ENCODE results near the gene DENND6B. TPM values are rescaled to one million over a fixed set of nuclear protein-coding genes. Genes with fewer than 3 reads are reported as not detected.

The DENND6B gene
- polyA plus RNA-seq, 1 donor from 2014 or later = 51.0 TPM

DNA sequence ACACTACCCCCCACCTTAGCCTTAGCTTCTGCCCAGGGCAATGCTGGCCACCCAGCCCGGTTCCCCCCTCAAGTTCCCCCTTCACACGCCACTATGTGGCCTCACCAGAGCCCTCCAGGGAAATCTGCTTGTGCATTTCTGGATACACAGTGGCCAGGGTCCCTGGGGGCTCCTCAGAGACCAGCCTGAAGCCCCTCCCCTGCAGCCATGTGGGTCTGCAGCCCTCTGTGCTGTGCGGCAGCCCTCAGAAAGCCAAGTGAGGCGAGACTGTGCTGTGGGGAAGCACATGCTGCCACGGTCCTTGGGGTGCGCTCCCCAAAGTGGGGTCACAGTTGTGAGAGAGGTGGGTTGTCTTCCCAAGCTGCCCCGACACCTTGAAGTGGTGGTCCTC, 17.2 kb downstream of the DENND6B start:
- Histone ChIP-seq H3K79me2 (replicated peaks; ENCODE audit: insufficient read depth, low read length) (peaks cover 18% of the 10 kb centered on the region), H3K4me2 (ENCODE audit: low read length) (no peak overlapping the region), H3K27ac (ENCODE audit: low read length) (no peak overlapping the region)

DNA sequence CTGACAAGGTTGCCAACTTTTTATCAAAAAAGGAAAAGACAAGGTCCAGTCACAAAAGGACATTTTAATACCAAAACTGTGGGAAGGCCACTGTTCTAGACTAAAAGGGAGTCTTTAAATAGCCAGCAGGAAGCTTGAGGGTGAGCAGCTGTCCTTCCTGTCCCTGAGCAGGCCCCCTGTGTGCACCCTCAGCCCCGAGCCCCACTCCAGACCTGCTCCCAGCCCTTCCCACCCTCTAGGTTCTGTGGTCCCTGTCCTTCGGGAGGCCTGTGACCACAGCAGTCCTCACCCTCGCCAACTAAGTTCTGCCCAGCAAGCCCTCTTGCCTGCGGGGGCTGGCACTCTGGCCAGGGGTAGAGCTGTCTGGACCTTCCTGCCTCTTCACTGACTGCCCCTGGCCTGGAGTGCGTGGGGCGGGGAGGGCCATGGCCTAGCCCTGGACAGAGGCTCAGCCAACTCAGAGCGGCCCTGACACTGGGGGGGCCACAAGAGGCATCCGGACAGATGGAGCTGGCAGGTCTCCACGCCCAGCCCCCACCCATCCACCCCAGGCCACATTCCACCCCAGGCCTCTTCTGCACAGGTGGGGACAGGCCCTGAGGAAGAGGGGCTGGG, 17.7 kb downstream of the DENND6B start:
- H2AFZ ChIP-seq (ENCODE audit: low read depth, low read length) = no peak overlapping the region
- no peak overlapping the region for H3K27ac ChIP-seq (ENCODE audit: low read length)
- no peak overlapping the region for H3K9ac ChIP-seq (ENCODE audit: low read length)
- H3K4me3 ChIP-seq (ENCODE audit: low read length) = no peak overlapping the region
- H3K4me2 ChIP-seq (ENCODE audit: low read length) = no peak overlapping the region
- TF ChIP-seq TAF1 (IDR thresholded peaks at IDR 0.05; ENCODE audit: low read depth) (no peak), MXI1 (conservative IDR thresholded peaks at IDR 0.05; ENCODE audit: poor library complexity, severe bottlenecking) (no peak), SMC3 (conservative IDR thresholded peaks at IDR 0.05; ENCODE audit: poor library complexity) (no peak), RAD21 (conservative IDR thresholded peaks at IDR 0.05) (no peak), EP300 (conservative IDR thresholded peaks at IDR 0.05; ENCODE audit: poor library complexity, severe bottlenecking) (no peak), POLR2AphosphoS5 (IDR thresholded peaks at IDR 0.05) (no peak), EZH2 (IDR thresholded peaks at IDR 0.05; ENCODE audit: borderline replicate concordance, insufficient read depth, low read length, poor library complexity, severe bottlenecking) (no peak)
- TF ChIP-seq, protein P1, sequence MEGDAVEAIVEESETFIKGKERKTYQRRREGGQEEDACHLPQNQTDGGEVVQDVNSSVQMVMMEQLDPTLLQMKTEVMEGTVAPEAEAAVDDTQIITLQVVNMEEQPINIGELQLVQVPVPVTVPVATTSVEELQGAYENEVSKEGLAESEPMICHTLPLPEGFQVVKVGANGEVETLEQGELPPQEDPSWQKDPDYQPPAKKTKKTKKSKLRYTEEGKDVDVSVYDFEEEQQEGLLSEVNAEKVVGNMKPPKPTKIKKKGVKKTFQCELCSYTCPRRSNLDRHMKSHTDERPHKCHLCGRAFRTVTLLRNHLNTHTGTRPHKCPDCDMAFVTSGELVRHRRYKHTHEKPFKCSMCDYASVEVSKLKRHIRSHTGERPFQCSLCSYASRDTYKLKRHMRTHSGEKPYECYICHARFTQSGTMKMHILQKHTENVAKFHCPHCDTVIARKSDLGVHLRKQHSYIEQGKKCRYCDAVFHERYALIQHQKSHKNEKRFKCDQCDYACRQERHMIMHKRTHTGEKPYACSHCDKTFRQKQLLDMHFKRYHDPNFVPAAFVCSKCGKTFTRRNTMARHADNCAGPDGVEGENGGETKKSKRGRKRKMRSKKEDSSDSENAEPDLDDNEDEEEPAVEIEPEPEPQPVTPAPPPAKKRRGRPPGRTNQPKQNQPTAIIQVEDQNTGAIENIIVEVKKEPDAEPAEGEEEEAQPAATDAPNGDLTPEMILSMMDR (IDR thresholded peaks at IDR 0.05; ENCODE audit: poor library complexity, severe bottlenecking) = no peak
- TF ChIP-seq, protein P2, sequence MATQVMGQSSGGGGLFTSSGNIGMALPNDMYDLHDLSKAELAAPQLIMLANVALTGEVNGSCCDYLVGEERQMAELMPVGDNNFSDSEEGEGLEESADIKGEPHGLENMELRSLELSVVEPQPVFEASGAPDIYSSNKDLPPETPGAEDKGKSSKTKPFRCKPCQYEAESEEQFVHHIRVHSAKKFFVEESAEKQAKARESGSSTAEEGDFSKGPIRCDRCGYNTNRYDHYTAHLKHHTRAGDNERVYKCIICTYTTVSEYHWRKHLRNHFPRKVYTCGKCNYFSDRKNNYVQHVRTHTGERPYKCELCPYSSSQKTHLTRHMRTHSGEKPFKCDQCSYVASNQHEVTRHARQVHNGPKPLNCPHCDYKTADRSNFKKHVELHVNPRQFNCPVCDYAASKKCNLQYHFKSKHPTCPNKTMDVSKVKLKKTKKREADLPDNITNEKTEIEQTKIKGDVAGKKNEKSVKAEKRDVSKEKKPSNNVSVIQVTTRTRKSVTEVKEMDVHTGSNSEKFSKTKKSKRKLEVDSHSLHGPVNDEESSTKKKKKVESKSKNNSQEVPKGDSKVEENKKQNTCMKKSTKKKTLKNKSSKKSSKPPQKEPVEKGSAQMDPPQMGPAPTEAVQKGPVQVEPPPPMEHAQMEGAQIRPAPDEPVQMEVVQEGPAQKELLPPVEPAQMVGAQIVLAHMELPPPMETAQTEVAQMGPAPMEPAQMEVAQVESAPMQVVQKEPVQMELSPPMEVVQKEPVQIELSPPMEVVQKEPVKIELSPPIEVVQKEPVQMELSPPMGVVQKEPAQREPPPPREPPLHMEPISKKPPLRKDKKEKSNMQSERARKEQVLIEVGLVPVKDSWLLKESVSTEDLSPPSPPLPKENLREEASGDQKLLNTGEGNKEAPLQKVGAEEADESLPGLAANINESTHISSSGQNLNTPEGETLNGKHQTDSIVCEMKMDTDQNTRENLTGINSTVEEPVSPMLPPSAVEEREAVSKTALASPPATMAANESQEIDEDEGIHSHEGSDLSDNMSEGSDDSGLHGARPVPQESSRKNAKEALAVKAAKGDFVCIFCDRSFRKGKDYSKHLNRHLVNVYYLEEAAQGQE (IDR thresholded peaks at IDR 0.05; ENCODE audit: borderline replicate concordance) = no peak
- H3K79me2 ChIP-seq (replicated peaks; ENCODE audit: insufficient read depth, low read length) = peaks cover 23% of the 10 kb centered on the region
- H3K36me3 ChIP-seq (ENCODE audit: insufficient read depth, low read length) = no peaks in the 10 kb centered on the region
- no peaks in the 10 kb centered on the region for H3K9me2 ChIP-seq (ENCODE audit: insufficient read depth, low read length)
- H3K27me3 ChIP-seq (ENCODE audit: insufficient read depth, low read depth, low read length) = no peaks in the 10 kb centered on the region
- H3K9me3 ChIP-seq (ENCODE audit: low read length) = no peaks in the 10 kb centered on the region
- no peaks in the 10 kb centered on the region for H3F3A ChIP-seq (ENCODE audit: insufficient read depth, low read length, poor library complexity, severe bottlenecking)
- H4K20me1 ChIP-seq (ENCODE audit: insufficient read depth) = no peaks in the 10 kb centered on the region

More for the DNA sequence above, 17.2 kb downstream of the DENND6B start:
- Histone ChIP-seq H3K36me3 (ENCODE audit: insufficient read depth, low read length) (no peaks in the 10 kb centered on the region), H4K20me1 (ENCODE audit: insufficient read depth) (no peaks in the 10 kb centered on the region), H3K27me3 (ENCODE audit: insufficient read depth, low read depth, low read length) (no peaks in the 10 kb centered on the region), H3K9ac (ENCODE audit: low read length) (no peak overlapping the region), H2AFZ (ENCODE audit: low read depth, low read length) (no peak overlapping the region), H3K9me2 (ENCODE audit: insufficient read depth, low read length) (no peaks in the 10 kb centered on the region), H3K4me3 (ENCODE audit: low read length) (no peak overlapping the region), H3F3A (ENCODE audit: insufficient read depth, low read length, poor library complexity, severe bottlenecking) (no peaks in the 10 kb centered on the region), H3K9me3 (ENCODE audit: low read length) (no peaks in the 10 kb centered on the region)
- TF ChIP-seq RAD21 (conservative IDR thresholded peaks at IDR 0.05) (no peak), TAF1 (IDR thresholded peaks at IDR 0.05; ENCODE audit: low read depth) (no peak), MXI1 (conservative IDR thresholded peaks at IDR 0.05; ENCODE audit: poor library complexity, severe bottlenecking) (no peak), EP300 (conservative IDR thresholded peaks at IDR 0.05; ENCODE audit: poor library complexity, severe bottlenecking) (no peak), EZH2 (IDR thresholded peaks at IDR 0.05; ENCODE audit: borderline replicate concordance, insufficient read depth, low read length, poor library complexity, severe bottlenecking) (no peak), POLR2AphosphoS5 (IDR thresholded peaks at IDR 0.05) (no peak)
- TF ChIP-seq, protein P2 (IDR thresholded peaks at IDR 0.05; ENCODE audit: borderline replicate concordance) = no peak
